ENCODE results near the gene C8A. TPM values are rescaled to one million over a fixed set of nuclear protein-coding genes. Genes with fewer than 3 reads are reported as not detected.

Gene C8A
- total RNA-seq: not detected
- not detected for total RNA-seq (2013)

GRCh38 chr1:56854521-56855099, at the start of gene C8A:
Gene C8A (plus strand): TSS chr1:56854797. CDS start chr1:56854902, 105 bp downstream.
- no peaks in the 10 kb centered on the region for H3K36me3 Mint-ChIP-seq
- peaks cover 0 to 10% of the 10 kb centered on the region in 2 donors for H3K27me3 Mint-ChIP-seq (ENCODE audit: low read depth in 2 of 2)
- H3K27ac Mint-ChIP-seq: no peak within 1 kb of the TSS
- 73% methylated on average over 2 of the region's 3 CpGs for WGBS (ENCODE audit: insufficient coverage)
- no peak for TF ChIP-seq CTCF (IDR thresholded peaks at IDR 0.05)
- H3K36me3 ChIP-seq (ENCODE audit: control insufficient read depth, insufficient read depth, low read length): no peaks in the 10 kb centered on the region
- H3K4me3 ChIP-seq (ENCODE audit: low read length): no peak within 1 kb of the TSS
- intact Hi-C loops (cut with micrococcal nuclease): no loop called here
- no peaks in the 10 kb centered on the region for H3K27me3 ChIP-seq (ENCODE audit: control insufficient read depth, insufficient read depth, low read length)
- no peak within 1 kb of the TSS for H3K27ac ChIP-seq (ENCODE audit: low read length)
- no peak within 1 kb of the TSS for H3K4me3 Mint-ChIP-seq
- ATAC-seq: no peak
- H3K4me1 Mint-ChIP-seq: peaks cover 0 to 6% of the 10 kb centered on the region in 2 donors
- H3K9me3 ChIP-seq (ENCODE audit: control insufficient read depth, insufficient read depth, low read length): no peaks in the 10 kb centered on the region
- H3K9me3 Mint-ChIP-seq: no peaks in the 10 kb centered on the region
- H3K4me1 ChIP-seq (ENCODE audit: control insufficient read depth, insufficient read depth, low read length): no peaks in the 10 kb centered on the region
- DNase-seq: no peak

GRCh38 chr1:56806804-56807203, 47.8 kb upstream of the C8A start:
- WGBS (ENCODE audit: insufficient coverage): 46% methylated on average over 3 of the region's 3 CpGs
- no peak for TF ChIP-seq CTCF (IDR thresholded peaks at IDR 0.05)
- intact Hi-C loops (cut with micrococcal nuclease): no loop called here
- Histone ChIP-seq H3K27ac (ENCODE audit: low read length) (no peak overlapping the region), H3K27me3 (ENCODE audit: control insufficient read depth, insufficient read depth, low read length) (peaks cover 2% of the 10 kb centered on the region), H3K4me1 (ENCODE audit: control insufficient read depth, insufficient read depth, low read length) (no peaks in the 10 kb centered on the region), H3K9me3 (ENCODE audit: control insufficient read depth, insufficient read depth, low read length) (no peaks in the 10 kb centered on the region), H3K36me3 (ENCODE audit: control insufficient read depth, insufficient read depth, low read length) (no peaks in the 10 kb centered on the region), H3K4me3 (ENCODE audit: low read length) (no peak overlapping the region)
- Mint-ChIP-seq H3K4me3 (no peak overlapping the region), H3K27me3 (ENCODE audit: low read depth in 2 of 2) (peaks cover 9 to 20% of the 10 kb centered on the region in 2 donors), H3K4me1 (no peaks in the 10 kb centered on the region), H3K36me3 (no peaks in the 10 kb centered on the region), H3K9me3 (no peaks in the 10 kb centered on the region), H3K27ac (no peak overlapping the region)
- ATAC-seq: no peak
- no peak for DNase-seq

DNA sequence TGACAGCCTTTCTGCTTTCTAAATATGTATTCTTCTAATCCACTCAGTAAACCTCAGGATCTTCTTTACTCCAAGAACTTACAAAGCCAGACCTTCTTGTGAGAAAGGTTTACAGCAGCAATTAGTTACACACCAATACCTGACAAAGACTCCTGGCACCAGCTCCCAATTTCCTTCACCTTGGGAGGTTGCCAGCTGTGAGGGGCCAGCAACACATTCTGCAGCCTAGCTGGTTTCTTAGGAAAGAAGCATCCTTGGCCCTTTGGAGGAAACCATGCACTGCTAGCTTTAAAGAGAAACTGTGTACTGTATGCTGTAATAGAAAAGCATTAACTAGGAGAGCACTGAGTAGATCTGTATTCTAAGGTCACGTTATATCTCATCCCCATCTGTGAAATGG, 46.2 kb upstream of the C8A start:
- H3K27ac ChIP-seq (ENCODE audit: low read length): no peak overlapping the region
- peaks cover 13 to 28% of the 10 kb centered on the region in 2 donors for H3K27me3 Mint-ChIP-seq (ENCODE audit: low read depth in 2 of 2)

More for the DNA sequence above, 46.2 kb upstream of the C8A start:
- H3K4me1 Mint-ChIP-seq: no peaks in the 10 kb centered on the region
- TF ChIP-seq CTCF (IDR thresholded peaks at IDR 0.05): no peak
- no peak overlapping the region for H3K4me3 Mint-ChIP-seq
- ATAC-seq: no peak
- intact Hi-C loops (cut with micrococcal nuclease): no loop called here
- no peak overlapping the region for H3K4me3 ChIP-seq (ENCODE audit: low read length)
- H3K36me3 Mint-ChIP-seq: no peaks in the 10 kb centered on the region
- peaks cover 5% of the 10 kb centered on the region for H3K27me3 ChIP-seq (ENCODE audit: control insufficient read depth, insufficient read depth, low read length)
- 100% methylated on average over 1 of the region's 1 CpG for WGBS (ENCODE audit: insufficient coverage)
- DNase-seq: no peak
- no peaks in the 10 kb centered on the region for H3K36me3 ChIP-seq (ENCODE audit: control insufficient read depth, insufficient read depth, low read length)
- H3K27ac Mint-ChIP-seq: no peak overlapping the region
- no peaks in the 10 kb centered on the region for H3K4me1 ChIP-seq (ENCODE audit: control insufficient read depth, insufficient read depth, low read length)
- no peaks in the 10 kb centered on the region for H3K9me3 Mint-ChIP-seq
- no peaks in the 10 kb centered on the region for H3K9me3 ChIP-seq (ENCODE audit: control insufficient read depth, insufficient read depth, low read length)
